ENCODE measurements around the gene SCNN1A. TPM values are rescaled to one million over a fixed set of nuclear protein-coding genes. Genes with fewer than 3 reads are reported as not detected.
"Not testable (repeated sequence)": the region's sequence is repeated elsewhere in the genome, so short reads cannot be mapped to it uniquely, and the experiment has no call there.

SCNN1A gene
- total and polyA plus RNA-seq, 5 experiments from 2014 or later = 0.06 to 4.7 (median 0.65) TPM

GRCh38 chr12:6351622-6352021 lies 23.7 kb downstream of the SCNN1A start:
- ATAC-seq (no peak), DNase-seq (no peak)
- H3K36me3 Mint-ChIP-seq = no peaks in the 10 kb centered on the region
- peaks cover 0 to 6% (median 0%) of the 10 kb centered on the region in 5 donors for H3K27me3 Mint-ChIP-seq
- H3K4me3 Mint-ChIP-seq = no peak overlapping the region
- H3K4me1 Mint-ChIP-seq = peaks cover 20 to 40% (median 37%) of the 10 kb centered on the region in 4 donors
- peak overlapping the region in 1 of 10 donors; percentile 40 for H3K27ac Mint-ChIP-seq
- POLR2A ChIA-PET = interaction anchor here (0.9 to 1.6 kb wide), 4 partner anchors 11 to 408 kb away, joined by 5 to 6 read pairs (median 5); no protein-coding TSS in a partner anchor
- H3K9me3 Mint-ChIP-seq = no peaks in the 10 kb centered on the region

- Mint-ChIP-seq H3K27me3 (peaks cover 0 to 7% (median 0%) of the 10 kb centered on the region in 5 donors), H3K36me3 (no peaks in the 10 kb centered on the region), H3K4me3 (peak overlapping the region in 4 of 10 donors; percentile 8 to 61 (median 51)), H3K9me3 (no peaks in the 10 kb centered on the region), H3K27ac (peak overlapping the region in 9 of 10 donors; percentile 22 to 83 (median 60)), H3K4me1 (peaks cover 30 to 52% (median 48%) of the 10 kb centered on the region in 4 donors)
- ATAC-seq = peak; percentile 65 to 85
- peak in 1 of 10 donors; percentile 34 for DNase-seq
- POLR2A ChIA-PET = interaction anchor here (0.6 to 7.4 kb wide), 6 partner anchors 12 to 192 kb away, joined by 3 to 70 read pairs (median 4); partner anchors contain the start of gene MRPL51
Measured at GRCh38 chr12:6347367-6348338, 27.7 kb downstream of the SCNN1A start.

- Mint-ChIP-seq H3K4me3 (peak overlapping the region in 7 of 10 donors; percentile 2 to 61 (median 31)), H3K27me3 (peaks cover 0 to 7% (median 0%) of the 10 kb centered on the region in 5 donors), H3K36me3 (no peaks in the 10 kb centered on the region), H3K27ac (peak overlapping the region in 9 of 10 donors; percentile 10 to 83 (median 60)), H3K4me1 (peaks cover 33 to 59% (median 52%) of the 10 kb centered on the region in 4 donors), H3K9me3 (no peaks in the 10 kb centered on the region)
- ATAC-seq = no peak
- no peak for DNase-seq
- POLR2A ChIA-PET = interaction anchor here (0.6 to 7.4 kb wide), 3 partner anchors 11 to 146 kb away, joined by 4 to 70 read pairs (median 5); partner anchors contain the start of gene MRPL51
Measured at GRCh38 chr12:6346942-6347341, 28.4 kb downstream of the SCNN1A start.

- H3K27me3 Mint-ChIP-seq = peaks cover 0 to 7% (median 0%) of the 10 kb centered on the region in 5 donors
- peak overlapping the region in 7 of 10 donors; percentile 7 to 67 (median 48) for H3K4me3 Mint-ChIP-seq
- ATAC-seq = no peak
- H3K4me1 Mint-ChIP-seq = peaks cover 36 to 61% (median 57%) of the 10 kb centered on the region in 4 donors
- peak overlapping the region in 6 of 10 donors; percentile 48 to 87 (median 80) for H3K27ac Mint-ChIP-seq
- no peaks in the 10 kb centered on the region for H3K36me3 Mint-ChIP-seq
- H3K9me3 Mint-ChIP-seq = no peaks in the 10 kb centered on the region
- POLR2A ChIA-PET = interaction anchor here (0.6 to 7.4 kb wide), 8 partner anchors 10 to 147 kb away, joined by 3 to 70 read pairs (median 5); partner anchors contain the start of gene MRPL51
- DNase-seq = no peak
Measured at GRCh38 chr12:6346235-6346832, 29.0 kb downstream of the SCNN1A start.

GRCh38 chr12:6345319-6346091 lies 29.9 kb downstream of the SCNN1A start:
- H3K9me3 Mint-ChIP-seq = no peaks in the 10 kb centered on the region
- H3K4me1 Mint-ChIP-seq = peaks cover 36 to 61% (median 58%) of the 10 kb centered on the region in 4 donors
- H3K27ac Mint-ChIP-seq = peak overlapping the region in 9 of 10 donors; percentile 57 to 93 (median 85)
- ATAC-seq (peak in 1 of 2 donors; percentile 47), DNase-seq (no peak)
- H3K4me3 Mint-ChIP-seq = peak overlapping the region in 9 of 10 donors; percentile 37 to 70 (median 54)
- POLR2A ChIA-PET = interaction anchor here (0.8 to 7.4 kb wide), 8 partner anchors 10 to 125 kb away, joined by 3 to 70 read pairs (median 4); partner anchors contain the start of gene VAMP1
- peaks cover 0 to 2% (median 0%) of the 10 kb centered on the region in 3 donors for H3K36me3 Mint-ChIP-seq
- peaks cover 0 to 7% (median 0%) of the 10 kb centered on the region in 5 donors for H3K27me3 Mint-ChIP-seq

- Mint-ChIP-seq H3K27ac (peak overlapping the region in 2 of 10 donors; percentile 36 to 80), H3K4me1 (peaks cover 36 to 61% (median 58%) of the 10 kb centered on the region in 4 donors)
Measured at GRCh38 chr12:6344101-6344660, 31.2 kb downstream of the SCNN1A start.

GRCh38 chr12:6343518-6343917 lies 31.8 kb downstream of the SCNN1A start:
- peaks cover 0 to 7% (median 0%) of the 10 kb centered on the region in 5 donors for H3K27me3 Mint-ChIP-seq
- peak overlapping the region in 3 of 10 donors; percentile 11 to 70 (median 24) for H3K4me3 Mint-ChIP-seq
- POLR2A ChIA-PET = interaction anchor here (0.6 to 17.3 kb wide), 6 partner anchors 8 to 221 kb away, joined by 3 to 358 read pairs (median 4); no protein-coding TSS in a partner anchor
- DNase-seq (no peak), ATAC-seq (no peak)
- peak overlapping the region in 1 of 10 donors; percentile 95 for H3K27ac Mint-ChIP-seq
- H3K4me1 Mint-ChIP-seq = peaks cover 36 to 59% (median 58%) of the 10 kb centered on the region in 4 donors
- peaks cover 0 to 2% (median 0%) of the 10 kb centered on the region in 3 donors for H3K36me3 Mint-ChIP-seq
- no peaks in the 10 kb centered on the region for H3K9me3 Mint-ChIP-seq

More at GRCh38 chr12:6344101-6344660, 31.2 kb downstream of the SCNN1A start:
- not testable (repeated sequence) for DNase-seq, H3K27me3 Mint-ChIP-seq, H3K9me3 Mint-ChIP-seq, ATAC-seq, H3K36me3 Mint-ChIP-seq
- H3K4me3 Mint-ChIP-seq = peak overlapping the region in 1 of 10 donors; percentile 26
- POLR2A ChIA-PET = interaction anchor here (0.6 to 17.3 kb wide), 6 partner anchors 8 to 221 kb away, joined by 3 to 358 read pairs (median 4); no protein-coding TSS in a partner anchor

GRCh38 chr12:6342140-6342889 lies 33.0 kb downstream of the SCNN1A start:
- DNase-seq (no peak), ATAC-seq (no peak)
- Mint-ChIP-seq H3K36me3 (peaks cover 0 to 2% (median 0%) of the 10 kb centered on the region in 3 donors), H3K9me3 (no peaks in the 10 kb centered on the region), H3K4me3 (no peak overlapping the region), H3K27ac (peak overlapping the region in 1 of 10 donors; percentile 95), H3K4me1 (peaks cover 35 to 52% (median 51%) of the 10 kb centered on the region in 4 donors), H3K27me3 (peaks cover 0 to 7% (median 0%) of the 10 kb centered on the region in 5 donors)
- POLR2A ChIA-PET = interaction anchor here (0.9 to 17.3 kb wide), 7 partner anchors 6 to 152 kb away, joined by 3 to 358 read pairs (median 7); no protein-coding TSS in a partner anchor

GRCh38 chr12:6341417-6342139 lies 33.8 kb downstream of the SCNN1A start, which contains the start of gene TNFRSF1A:
Gene TNFRSF1A (minus strand): TSS chr12:6342076. CDS start chr12:6341814, 262 bp downstream.
- peaks cover 0 to 3% (median 0%) of the 10 kb centered on the region in 5 donors for H3K27me3 Mint-ChIP-seq

More at GRCh38 chr12:6341417-6342139, 33.8 kb downstream of the SCNN1A start, which contains the start of gene TNFRSF1A:
- no peaks in the 10 kb centered on the region for H3K9me3 Mint-ChIP-seq
- peak in 5 of 10 donors; percentile 30 to 62 (median 52) for DNase-seq
- peaks cover 0 to 2% (median 0%) of the 10 kb centered on the region in 3 donors for H3K36me3 Mint-ChIP-seq
- peak; percentile 39 to 49 for ATAC-seq
- POLR2A ChIA-PET = interaction anchor here (0.9 to 17.3 kb wide), 8 partner anchors 9 to 153 kb away, joined by 3 to 358 read pairs (median 5); no protein-coding TSS in a partner anchor
- peak within 1 kb of the TSS in 1 of 10 donors; percentile 95 for H3K27ac Mint-ChIP-seq
- no peak within 1 kb of the TSS for H3K4me3 Mint-ChIP-seq
- peaks cover 29 to 47% (median 45%) of the 10 kb centered on the region in 4 donors for H3K4me1 Mint-ChIP-seq
